HG02763 (cell line): ENCODE results near the gene PPP1R10.

Experiments used
- ATAC-seq: cut with Tn5 transposase; IDR thresholded peaks from one replicate; pipeline ENCODE4 v1.9.1; 2021; ENCODE audit warnings: mild to moderate bottlenecking, moderate library complexity; ENCODE audit not compliant: unreplicated experiment

Gene PPP1R10

DNA sequence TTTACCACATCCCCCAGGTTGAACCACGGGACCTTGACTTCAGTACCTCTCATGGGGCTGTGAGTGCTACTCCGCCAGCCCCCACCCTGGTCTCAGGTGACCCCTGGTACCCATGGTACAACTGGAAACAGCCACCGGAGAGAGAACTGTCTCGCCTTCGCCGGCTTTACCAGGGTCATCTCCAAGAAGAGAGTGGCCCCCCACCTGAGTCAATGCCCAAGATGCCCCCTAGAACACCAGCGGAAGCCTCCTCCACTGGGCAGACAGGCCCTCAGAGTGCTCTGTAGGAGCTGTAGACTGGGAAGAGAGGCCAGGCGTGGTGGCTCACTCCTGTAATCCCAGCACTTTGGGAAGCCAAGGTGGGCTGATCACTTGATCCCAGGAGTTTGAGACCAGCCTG, 8.5 kb upstream of the PPP1R10 start:
- no peak for ATAC-seq

GRCh38 chr6:30619561-30619960, 2.5 kb upstream of the PPP1R10 start:
- no peak for ATAC-seq

DNA sequence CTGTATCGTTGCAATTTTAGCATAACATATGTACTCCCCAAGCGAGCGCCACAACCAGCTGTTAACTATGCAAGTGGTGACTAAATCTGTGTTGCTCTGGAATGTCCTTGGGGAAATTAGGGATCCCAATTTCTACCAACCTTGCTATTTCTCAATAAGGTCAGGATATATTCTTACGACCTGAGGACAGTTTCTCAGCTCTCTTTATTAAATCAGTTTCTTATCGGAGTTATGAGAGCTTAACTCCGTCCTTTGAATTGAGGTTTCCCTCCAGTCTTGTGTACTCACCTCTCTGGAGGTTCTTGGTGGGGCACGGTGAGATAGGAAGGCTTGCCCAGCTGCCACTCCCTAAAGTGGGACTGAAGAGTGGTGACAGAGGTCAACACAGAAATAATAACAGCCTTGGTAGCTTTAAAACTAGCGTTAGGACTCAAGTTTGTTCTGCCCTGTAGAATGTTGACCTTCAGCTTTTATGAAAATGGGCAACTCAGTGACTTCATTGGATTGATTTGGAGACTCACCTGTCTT, 1.3 kb upstream of the PPP1R10 start:
- ATAC-seq = no peak

- ATAC-seq = peak; percentile 72
These were observed 674 bp upstream of the PPP1R10 start, which contains the start of gene MRPS18B for GRCh38 chr6:30617565-30618269. TSS of gene MRPS18B (plus strand) at chr6:30617840. CDS start at chr6:30617866, 26 bp downstream.

DNA sequence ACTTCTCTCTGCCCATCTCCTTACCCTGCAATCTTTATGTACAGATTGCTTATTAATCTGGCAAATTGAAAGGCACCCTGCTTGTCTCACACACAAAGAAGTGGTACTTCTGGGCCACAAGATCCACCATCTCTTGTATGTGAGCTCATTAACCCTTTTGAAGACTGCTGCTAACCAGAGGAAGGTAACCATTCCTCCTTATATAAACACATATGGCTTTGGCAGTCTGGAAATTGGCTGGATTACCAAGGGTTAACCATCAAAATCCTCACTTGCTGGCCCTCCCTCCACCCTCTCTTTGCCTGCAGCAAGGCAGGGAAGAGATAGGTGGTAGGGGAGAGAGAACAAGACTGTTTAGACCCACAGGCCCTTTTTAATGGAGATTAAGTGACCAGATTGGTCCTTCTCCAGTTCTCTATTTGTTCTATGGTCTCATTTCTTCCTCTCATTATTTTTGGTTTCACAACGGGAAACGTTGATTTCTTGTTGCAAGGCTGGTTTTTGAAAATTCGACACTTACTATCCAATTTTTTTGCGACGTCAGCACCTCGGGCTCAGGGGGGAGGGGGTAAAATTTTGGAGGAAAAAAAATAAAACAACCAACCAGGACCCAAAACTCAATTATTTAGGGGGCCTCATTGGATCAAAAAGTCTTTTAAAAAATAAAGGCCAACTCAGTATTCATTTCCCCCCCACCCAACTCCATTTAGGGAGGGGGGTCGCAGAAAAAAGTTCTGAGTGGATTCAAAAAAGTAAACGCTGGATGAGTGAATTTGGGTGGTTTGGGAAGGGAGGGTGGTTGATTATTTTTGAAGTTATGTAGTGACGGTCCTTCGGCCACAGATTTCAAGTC, 859 bp downstream of the PPP1R10 start:
- ATAC-seq = no peak

DNA sequence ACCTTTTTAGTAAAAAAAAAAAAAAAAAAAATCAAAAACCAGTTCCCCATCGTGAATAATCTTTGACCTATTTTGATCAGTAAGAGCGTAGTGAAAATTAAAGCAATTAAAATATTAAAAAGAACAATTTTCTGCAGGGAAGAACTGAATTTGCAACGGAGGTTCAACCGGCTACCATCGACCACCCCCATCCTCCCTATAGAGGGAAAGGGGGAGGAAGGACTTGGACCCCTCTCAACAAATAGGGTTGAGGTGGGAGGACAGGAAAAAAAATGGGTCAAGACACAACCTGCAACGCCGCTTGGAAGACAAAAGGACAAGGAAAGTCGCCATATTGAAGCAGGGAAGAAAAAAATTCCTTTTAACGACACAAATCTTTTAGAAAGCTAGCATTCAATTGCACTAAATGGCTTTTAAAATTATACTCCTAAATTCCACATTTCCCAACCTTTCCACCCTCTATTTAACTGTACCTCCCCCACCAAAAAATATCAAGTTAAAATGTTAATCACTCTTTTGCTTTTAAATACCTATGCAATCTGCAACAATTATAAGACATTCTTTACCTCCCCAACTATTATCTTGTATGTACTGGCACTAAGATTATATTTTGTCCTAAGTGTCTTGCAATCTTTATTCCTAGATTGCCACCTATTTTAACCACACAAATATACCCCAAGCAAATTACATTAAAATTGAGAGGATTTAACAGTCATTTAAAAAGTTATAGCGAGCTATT, 1.7 kb downstream of the PPP1R10 start:
- no peak for ATAC-seq

- ATAC-seq = peak; percentile 33
These were observed 2.2 kb downstream of the PPP1R10 start for GRCh38 chr6:30614843-30615218.

DNA sequence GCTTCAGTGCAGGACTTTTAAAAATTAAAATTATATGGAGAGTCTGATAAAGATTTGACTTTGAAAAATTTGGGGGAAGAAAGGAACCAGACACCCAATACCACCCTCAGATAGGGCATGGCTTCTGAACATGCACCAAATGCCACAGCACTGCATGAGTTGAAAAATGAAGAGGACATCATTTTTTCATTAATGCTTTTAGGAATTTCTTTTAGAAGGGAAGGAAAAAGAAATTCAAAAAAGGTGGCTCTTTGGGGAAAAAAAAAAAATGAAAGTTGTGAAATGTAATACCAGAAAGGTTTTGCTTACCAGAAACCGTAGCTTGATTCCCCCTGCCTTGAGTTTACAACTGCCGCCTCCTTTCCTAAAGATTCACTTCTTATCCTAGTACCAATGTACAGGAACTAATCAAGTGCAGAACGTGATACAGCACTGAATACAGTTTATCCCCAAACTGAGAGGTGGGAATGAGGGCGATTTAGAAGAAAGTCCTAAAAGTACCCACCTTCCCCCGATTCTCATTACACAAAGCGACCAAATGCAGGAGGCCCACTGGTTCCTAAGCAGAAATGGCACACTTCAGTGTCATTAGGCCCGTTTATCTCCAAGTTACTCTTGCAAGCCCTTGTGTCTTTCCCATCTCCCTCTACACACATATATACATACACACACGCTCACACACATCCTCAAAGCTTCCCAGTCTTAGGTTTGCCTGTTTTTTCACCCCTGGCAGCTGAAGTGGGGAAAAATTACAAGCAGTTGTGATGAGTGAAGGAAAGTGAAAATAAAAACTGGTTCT, 2.8 kb downstream of the PPP1R10 start:
- ATAC-seq = no peak

- ATAC-seq = no peak
These were observed 3.6 kb downstream of the PPP1R10 start for GRCh38 chr6:30613251-30614043.

- ATAC-seq = no peak
These were observed 4.3 kb downstream of the PPP1R10 start for GRCh38 chr6:30612687-30613248.

DNA sequence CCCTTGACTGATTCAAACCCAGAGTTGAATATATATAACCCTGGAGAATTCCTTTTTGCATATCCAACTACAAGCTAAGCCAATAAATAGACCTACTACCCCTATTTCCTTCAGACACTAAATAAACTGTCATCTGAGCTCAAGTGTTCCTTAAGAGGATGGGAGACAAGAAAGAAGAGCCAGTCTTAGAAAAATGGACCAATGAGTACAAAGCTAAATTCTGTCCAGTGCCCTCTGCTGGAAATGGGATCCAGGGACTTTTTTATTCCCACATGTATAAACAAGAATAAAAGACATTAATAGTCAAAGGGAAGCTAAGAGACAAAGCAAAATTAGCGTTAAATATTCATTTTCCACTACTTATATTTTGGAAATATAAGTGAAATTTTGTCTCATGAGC, 4.8 kb downstream of the PPP1R10 start:
- ATAC-seq = no peak

DNA sequence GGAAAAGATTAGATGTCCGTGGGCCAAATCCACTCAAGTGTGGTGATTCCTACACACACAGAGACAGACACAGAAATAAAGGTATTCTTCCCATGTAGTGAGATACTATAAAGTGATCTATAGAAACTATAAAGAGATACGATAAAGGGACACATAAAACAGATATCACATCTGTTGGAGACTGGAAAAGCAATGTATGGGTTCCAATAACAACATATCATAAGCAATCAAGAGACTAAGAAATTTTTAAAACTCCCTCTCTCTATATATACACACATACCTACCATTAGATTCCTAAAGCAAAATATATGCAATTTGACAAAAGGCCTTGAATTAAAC, 5.2 kb downstream of the PPP1R10 start:
- no peak for ATAC-seq

GRCh38 chr6:30611150-30611855, 5.7 kb downstream of the PPP1R10 start:
- no peak for ATAC-seq

DNA sequence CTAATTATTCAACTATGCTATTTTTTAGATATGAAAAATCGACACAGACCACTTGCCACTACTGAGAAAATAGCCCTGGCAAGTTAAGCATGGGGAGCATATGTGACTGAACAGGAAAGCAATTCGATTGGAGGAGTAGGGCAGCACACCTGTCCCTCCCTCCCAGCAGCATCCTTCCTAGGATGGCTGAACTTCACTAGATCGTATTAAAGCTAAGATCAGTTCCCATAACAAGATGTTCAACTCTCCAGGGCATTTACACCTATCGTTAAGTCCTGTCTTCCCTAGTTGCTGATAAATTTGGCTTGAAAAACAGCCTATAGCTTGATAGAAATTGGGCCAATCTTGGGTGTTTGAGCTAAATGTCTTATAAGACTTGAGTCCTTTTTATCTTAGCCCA, 7.0 kb downstream of the PPP1R10 start:
- no peak for ATAC-seq

DNA sequence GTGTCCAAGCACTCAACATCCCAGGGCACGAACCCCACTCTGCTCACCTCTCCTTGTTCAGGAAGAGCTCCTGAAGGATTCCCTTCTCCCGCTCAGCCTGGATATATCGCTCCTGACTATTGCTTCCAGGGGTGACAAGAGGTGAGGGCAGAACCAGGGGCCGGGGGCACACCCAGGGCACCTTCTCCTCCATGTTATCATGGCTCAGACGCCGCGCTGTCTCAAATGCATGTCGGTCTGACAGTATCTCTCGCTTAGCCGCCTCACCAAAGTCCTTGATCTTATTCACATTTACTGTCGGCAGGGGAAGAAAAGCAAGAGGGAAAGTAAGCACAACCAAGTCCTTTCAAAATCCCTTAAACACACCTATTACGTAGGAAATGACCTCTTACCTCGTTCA, 13.1 kb downstream of the PPP1R10 start:
- ATAC-seq = no peak

DNA sequence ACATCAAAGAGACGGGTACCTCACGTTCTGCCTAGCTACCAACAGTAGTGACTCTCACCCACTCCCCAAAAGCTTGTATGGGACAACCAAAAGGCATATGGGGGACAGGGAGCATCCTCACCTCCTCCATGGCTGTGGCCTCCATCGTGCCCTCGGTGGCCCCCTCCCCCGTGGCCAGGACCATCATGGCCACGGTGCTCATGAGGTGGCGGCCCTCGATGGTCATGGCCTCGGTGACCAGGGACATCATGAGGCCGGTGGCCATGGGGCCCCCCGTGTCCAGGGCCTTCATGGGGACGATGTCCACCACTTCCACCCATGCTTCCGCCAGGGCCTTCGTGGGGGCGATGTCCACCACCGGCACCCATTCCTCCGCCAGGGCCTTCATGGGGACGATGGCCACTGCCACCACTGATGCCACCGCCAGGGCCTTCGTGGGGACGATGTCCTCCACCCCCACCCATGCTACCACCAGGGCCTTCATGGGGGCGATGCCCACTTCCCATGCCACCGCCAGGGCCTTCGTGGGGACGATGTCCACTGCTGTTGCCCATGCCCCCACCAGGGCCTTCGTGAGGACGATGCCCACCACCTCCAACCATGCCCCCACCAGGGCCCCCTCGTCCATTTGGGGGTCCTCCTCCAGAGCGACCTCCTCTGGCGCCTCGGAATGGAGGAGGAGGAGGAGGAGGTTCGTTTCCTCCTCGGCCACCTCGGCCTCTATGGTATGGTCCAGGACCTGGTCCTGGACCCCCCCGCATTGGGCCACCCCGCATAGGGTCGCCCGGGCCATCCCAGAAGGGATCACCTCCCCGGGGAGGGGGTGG, 15.0 kb downstream of the PPP1R10 start:
- ATAC-seq = no peak

GRCh38 chr6:30601436-30601814, 15.6 kb downstream of the PPP1R10 start:
- ATAC-seq = no peak

DNA sequence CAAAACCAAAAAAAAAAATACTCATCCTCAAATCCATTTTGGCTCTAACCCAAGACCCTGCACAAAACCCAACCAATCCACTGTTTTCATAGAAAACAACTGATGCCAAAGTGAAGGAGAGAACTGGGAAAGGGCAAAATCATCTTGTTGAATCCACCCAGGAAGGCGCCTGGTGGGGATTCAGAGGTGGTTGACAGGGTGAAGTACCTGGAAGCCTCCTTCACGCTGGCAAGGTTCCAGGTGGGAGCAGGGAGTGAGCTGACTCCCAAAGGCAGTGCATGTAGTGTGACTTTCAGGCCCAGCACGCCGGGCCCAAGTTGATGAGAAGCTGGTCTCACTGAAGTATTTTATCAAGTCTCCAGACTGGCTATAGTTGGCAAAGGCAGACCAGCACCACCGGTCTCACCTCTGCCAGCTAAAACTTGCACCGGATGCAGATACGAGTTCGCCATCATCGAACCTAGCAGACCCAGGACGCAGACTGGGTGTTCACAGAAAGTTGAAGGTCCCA, 16.5 kb downstream of the PPP1R10 start:
- ATAC-seq = no peak
